Erythroblast (primary cell): ENCODE measurements around the gene DNAJB6.

Source experiments
- GATA1 ChIP-seq: IDR thresholded peaks from 2 replicates; pipeline ENCODE4 v1.6.1; 2011; ENCODE audit warnings: low read depth, mild to moderate bottlenecking, control low read depth, low read length, moderate library complexity
- POLR2A ChIP-seq: IDR thresholded peaks from 2 replicates; pipeline ENCODE4 v1.6.1; 2011; ENCODE audit warnings: mild to moderate bottlenecking, low read length

DNA sequence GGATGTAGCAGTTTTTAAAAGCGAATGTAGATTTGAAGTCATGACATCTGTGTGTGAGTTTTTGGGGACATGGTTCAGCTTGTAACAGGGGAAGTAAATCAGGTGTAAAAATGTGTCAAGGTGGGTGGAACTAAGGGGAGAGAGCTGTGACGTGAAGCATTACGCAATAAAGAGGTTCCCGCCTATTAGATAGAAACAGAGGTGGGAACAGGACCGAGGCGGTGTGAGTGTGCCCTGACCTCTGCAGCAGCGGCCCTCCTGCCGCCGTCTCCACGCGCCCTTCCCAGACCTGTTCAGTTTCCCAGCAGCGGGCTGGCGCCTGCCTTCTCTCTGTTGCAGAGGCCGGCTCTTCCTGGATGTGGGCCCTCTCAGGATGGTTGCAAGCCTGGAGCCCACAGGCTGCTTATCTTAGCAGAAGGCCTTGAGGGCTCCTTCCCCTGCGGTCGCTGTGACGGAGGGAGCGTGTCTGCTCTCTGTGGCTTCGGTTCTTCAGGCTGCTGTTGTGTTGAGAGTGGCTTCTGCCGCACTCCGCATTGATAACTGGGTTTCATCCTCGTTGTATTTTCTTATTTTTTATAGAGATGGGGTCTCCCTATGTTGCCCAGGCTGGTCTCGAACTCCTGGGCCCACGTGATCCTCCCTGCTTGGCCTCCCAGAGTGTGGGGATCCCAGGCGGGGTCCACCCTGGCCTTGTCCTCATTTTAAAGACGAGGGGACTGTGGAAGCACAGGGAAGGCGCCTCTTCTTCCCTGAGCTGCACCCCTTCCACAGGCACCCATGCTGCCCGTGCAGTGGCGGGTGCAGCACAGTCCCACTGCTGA is 65.0 kb downstream of the DNAJB6 start:
- TF ChIP-seq POLR2A (peak; percentile 49), GATA1 (no peak)
